Hematopoietic multipotent progenitor cell treated with erythropoietin and hydrocortisone succinate and interleukin-3 and kit ligand, for 15 days (in vitro differentiated cells): ENCODE data around the gene RASSF10.
"Not testable (repeated sequence)": the region's sequence is repeated elsewhere in the genome, so short reads cannot be mapped to it uniquely, and the experiment has no call there.

Experiments
- DNase-seq: peaks from one replicate; pipeline ENCODE4 v3.0.0-alpha.2; 2015; ENCODE audit warnings: low spot score

Gene RASSF10

DNA sequence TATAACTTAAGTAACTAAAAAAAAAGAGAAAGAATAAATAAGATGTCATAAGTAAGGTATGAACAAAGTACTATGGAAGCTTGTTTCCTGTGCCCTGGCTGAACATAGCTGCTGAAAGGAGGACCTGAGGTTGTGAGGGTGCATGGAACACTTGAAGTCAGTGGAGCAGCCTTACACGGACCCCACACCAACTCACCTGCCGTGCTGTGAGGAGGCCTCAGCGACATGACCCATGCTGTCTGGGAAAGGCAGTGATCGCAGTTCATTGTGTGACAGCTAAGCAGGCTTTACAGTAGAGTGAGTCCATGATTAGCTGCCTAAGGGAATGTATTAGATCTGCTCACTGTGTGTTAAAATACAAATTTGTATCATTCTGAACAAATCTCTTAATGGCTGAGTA, 17.6 kb downstream of the RASSF10 start:
- DNase-seq: no peak

DNA sequence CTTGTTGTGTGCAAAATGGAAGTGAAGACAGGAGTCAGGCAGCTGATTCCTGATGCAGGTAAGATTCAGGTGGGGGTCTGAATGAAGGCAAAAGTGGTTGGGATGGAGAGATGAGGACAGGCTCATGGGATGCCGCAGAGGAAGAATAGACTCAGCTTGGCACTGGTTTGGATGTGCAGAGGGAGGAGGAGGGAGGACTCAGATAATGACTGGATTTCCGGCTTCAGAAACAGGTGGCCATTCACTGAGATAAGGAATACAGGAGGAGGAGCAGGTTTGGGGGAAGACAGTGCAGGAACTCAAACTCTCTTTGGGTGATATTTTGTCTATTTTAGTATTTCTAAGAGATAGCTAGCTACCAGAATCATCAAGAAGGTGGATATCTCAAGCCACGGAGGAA, 19.2 kb downstream of the RASSF10 start:
- no peak for DNase-seq

DNA sequence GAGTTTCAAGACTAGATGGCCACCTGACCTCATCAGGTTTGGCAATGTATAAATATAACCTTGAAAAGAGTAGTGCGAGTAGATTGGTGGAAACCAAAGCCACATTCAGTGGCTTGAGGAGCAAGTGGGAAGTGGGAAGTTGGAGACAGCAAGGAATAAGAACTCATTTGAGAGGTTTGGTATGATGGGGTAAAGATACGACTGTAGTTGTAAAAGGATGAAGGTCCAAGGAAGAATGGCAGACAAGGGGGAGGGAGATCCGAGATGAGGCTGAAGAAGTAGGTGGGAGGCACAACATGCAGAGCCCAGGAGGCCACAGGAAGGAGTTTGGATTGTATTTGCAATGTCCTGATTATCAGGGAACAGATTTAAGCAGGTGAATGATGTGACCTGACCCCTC, 20.8 kb downstream of the RASSF10 start:
- no peak for DNase-seq

DNA sequence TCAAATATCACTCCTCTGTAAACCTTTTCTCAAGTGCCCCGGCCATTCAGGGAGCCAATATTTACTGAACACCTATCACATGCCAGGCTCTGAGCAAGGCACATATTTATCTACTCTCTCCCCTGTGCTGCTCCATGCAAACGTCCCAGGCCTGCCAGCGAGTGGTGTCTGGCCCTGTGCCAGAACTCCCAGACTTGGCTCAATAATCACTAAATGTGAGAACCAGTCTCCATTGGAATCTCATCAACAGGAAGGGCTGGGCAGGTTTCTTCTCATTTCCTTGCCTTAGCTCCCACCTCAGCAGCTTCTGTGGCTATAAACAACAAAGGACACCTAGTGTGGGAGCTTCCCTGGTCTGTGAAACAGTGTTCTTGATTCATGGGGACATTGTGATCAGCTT, 21.7 kb downstream of the RASSF10 start:
- DNase-seq: no peak

DNA sequence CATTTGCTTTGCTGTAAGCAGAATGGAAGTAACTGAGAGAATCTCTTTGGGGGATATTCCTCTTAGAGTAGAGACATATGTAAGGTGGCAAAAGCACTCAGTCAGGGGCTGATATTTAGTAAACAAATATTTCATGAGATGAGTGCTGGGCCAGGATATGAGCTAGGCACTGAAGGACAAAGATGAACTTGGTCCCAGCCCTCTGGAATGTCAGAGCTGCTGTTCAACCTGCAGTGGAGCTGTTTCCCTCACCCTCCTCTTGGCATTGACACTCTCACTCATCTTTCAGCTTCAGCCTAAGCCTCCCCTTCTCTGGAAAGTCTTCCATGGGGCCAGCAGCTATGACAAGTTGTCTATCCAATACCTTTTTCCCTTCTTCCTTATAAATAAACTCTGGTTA, 22.2 kb downstream of the RASSF10 start:
- DNase-seq: no peak

DNA sequence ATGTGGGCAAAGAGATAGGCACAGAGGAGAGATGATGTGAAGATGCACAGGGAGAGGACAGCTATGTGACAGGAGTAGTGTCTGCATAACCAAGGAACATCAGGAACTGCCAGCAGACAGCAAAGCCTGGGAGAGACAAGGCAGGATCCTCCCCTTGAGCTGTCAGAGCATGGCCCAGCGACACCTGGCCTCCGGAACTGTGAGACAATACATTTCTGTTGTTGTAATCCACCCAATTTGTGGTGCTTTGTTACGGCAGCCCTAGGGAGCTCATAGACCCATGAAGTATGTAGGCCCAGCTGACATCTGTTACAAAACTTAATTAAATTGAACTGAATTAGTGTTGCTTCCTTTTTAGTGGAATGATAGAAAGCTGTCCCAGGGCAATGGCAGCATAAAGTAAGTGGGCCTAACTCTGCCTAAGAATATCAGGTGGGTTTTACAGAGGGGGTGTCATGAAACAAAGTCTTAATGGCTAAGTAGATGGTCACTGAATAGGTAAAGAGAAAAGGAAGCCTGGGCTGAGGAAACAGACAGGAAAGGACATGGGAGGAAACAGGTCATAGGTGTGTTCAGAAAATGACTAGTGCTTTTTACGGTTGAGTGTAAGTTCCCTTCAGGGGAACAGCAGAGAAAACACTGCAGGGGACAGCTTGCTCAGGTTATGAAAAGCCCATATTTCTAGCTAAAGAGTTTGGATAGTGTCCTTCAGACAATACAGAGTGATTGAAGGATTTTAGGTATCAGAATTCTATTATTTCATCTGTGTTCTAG, 24.8 kb downstream of the RASSF10 start:
- no peak for DNase-seq

DNA sequence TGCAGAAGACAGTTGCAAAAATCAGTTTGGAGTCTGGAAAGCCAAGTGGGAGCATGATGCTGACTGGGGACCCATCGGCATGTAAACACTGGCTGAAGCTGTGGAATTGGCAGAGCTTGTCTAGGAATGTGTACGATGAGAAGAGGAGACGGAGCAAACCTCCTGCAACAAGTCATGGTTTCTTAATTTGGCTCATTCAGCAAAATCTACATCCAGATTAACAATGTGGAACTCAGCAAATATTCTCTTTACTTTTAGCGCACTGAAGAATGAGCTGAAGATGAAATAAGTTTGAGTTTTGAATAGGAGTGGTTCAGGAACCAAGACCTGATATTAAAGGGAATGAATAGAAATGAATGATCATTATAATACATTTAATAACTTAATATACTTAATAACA, 26.6 kb downstream of the RASSF10 start:
- DNase-seq: no peak

DNA sequence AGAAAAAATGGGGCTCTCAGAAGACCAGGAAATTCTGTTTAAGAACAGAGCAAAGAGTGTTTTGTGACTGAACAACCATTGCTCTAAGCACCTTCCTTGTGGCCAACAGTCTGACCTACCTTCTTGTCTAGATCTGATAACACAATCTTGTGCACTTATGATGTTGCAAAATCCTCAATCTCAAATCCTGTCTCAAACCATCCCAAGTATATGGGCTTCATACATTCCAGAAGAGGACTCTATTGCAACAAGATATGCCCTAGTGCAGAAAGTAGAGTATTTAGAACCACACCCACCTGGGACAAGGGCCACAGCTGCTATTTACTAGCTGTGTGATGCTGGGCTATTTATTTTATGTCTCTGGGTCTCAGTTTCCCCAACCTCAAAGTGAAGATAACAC, 27.1 kb downstream of the RASSF10 start:
- no peak for DNase-seq

DNA sequence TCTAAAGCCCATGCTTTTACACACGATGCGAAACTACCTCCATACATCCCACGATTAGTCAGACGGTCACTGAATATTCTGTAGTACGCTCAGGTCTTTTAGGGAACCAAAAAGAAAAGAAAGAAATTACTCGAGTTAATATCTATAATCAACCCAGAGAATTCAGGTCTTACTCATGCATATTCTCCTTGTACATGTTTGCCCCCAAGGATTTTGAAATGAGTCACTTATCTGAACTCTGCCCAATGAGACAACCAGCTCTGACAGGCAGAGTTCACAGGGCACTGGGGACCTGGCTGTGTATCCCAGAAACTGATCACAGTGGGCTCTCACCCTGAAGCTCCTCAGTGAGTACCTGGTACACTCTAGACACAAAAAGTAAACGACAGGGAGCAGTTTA, 29.2 kb downstream of the RASSF10 start:
- no peak for DNase-seq

DNA sequence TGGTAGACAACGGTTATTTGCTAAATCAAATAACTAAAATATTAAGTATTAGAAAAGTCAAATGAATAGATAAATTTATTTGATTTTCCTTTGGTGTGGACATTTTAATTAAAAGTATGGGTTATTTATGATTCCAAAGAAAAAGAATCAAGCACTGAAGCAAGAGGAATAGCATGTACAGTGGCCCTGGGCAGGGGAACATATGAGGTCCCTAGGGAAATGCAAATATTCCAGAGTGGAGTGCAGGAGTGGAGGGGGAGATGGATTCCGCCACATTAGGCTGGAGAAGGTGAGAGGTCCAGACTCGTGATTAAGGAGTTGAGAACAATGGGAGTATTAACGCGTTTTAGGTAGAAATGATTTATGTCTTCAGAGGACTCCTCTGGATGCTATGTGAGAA, 30.0 kb downstream of the RASSF10 start:
- no peak for DNase-seq

DNA sequence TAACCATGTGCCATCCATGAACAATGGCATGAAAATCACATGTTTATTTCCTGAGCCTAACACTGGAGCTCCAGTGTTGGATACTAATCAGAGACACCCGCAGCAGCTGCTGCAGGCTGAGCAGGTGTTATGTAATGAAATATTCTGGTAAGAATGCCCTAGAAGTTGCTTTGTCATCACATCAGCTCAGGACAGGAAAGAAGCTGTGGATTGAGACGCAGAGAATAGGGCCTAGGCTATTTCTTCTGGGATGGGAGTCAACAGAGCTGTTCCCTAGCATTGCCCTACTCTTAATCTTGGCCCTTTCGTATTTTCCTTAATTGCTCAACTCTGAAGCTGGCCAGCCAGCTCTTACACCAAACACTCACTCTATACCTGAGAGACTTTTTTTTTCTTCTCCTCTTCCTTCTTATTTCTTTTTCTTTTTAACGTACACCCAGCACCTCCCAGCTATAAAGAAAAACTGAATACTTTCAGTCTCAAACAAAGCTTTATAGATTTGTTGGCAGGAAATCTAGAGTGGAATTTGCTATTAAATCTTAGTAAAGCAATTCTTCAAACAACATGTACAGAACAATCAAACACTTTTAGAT, 31.9 kb downstream of the RASSF10 start:
- DNase-seq: no peak

DNA sequence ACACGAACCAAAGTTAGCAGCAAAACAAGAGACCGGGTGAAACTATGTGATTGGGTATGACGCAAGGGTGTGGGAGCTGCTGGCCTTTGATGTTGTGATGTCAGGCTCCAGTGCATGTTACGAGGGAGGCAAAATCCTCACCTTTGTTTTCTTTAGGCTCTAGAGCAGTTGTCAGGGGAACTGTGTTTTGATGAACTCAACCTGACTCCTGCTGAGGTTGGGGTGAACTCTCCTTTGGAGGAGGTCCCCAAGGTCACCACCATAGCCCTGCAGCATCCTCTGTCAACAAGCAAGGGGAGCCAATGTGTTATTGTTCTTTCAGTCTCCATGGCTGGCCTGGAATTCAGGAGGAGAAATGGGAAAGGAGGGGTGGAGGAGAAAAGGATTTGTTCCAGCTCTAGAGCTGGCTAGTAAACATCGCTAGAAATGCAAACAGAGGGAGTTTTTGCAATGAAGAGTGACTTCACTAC, 33.8 kb downstream of the RASSF10 start:
- DNase-seq: no peak

DNA sequence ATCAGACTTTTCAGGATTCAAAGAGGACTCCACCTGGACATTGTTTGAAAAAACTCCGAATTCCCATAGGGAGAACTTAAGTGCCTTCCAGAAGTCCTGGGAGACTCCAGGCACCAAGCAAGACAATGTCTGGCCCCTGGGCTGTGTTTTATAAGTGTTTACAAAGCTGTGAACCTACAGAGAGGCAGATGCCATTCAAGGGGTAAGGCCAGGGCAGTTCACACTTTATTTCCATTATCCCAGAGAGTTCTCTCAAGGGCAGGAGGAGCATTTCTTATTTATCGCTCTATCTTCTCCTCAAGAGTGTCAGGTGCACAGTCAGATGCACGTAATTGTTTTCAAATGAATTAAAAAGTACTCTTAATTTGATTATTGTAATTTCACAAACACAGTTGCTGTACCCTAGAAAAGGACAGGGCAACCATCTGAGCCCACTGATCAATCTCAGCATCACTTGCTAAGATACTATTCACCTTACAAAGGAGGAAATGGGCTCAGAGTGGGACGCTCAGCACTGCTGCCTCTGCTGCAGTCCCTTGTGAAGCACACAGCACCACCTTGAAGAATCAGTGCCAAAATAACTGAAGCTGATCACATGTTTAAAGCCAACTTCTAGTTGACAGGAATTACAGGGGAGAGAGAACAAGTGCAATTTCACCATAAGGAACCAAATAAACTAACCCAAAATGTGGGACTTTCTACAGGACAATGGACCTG, 35.0 kb downstream of the RASSF10 start:
- no peak for DNase-seq

DNA sequence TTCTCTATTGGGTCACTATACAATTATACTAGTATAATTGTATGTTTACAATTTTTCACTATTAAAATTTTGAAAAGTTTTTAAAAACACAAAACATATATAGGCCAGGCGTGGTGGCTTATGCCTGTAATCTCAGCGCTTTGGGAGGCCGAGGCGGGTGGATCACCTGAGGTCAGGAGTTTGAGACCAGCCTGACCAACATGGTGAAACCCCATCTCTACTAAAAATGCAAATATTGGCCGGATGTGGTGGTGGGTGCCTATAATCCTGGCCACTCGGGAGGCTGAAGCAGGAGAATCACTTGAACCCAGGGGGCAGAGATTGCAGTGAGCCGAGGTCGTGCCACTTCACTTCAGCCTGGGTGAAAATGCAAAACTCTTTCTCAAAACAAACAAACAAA, 36.0 kb downstream of the RASSF10 start:
- DNase-seq: not testable (repeated sequence)

DNA sequence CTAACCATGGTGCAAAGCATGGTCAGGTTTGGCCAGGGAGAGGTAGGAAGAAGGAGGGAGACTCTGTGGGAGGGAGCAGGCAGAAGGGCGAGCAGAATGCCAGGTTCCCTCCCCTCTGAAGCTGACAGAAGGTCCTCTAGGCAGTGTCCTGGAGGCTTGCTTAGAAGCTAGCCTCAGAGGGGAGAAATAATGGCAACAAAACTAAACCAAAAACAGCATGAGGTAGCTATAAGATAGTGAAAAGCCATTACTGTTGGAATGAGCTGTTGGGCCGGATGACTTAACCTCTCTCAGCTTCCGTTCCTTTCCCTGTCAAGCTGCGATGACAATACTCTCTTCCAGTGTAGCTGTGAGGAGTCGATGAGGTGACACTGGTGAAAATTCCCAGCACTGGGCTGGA, 36.6 kb downstream of the RASSF10 start:
- DNase-seq: no peak

DNA sequence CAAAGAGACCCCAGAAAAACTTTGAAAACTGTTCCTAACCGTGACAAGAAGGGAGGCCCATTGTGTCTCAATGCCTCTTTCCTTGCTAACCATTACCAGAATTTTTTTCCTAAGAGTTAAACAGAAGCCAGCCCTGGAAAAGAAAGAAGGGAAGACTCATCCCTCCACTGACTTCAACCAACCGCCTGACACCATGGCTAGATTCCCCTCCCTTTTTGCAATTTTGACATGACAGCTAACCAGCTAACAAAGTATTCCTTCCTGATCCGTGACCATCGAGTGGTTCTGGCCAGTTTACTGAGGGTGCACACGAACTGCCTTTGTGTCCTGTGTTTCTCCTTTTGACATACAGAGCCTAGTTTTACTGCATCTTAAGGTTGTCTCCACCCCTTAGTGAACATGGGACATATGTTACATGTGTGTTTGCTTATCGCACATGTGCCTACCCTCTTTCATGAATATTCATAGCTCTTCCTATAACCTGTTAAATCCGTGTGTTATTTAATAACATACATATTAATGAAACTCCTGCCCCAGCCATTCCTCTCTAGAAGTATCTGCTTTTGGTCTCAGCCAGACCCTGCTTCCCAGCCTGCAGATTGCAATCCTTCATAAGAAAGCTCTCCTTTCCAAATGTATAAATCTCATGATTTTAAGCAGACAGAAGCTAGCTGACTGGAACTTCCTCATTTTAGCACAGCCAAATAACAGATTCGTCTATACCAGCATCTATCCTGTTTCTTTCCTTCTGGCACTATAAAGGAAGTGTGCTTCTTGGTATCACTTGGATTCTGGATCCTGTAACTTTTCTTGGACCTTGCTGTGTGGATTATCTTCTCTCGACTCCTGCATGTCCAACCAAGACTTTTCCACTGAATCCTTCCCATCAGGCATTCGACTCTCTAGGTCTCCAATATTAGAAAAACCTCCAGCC, 37.8 kb downstream of the RASSF10 start:
- DNase-seq: no peak

DNA sequence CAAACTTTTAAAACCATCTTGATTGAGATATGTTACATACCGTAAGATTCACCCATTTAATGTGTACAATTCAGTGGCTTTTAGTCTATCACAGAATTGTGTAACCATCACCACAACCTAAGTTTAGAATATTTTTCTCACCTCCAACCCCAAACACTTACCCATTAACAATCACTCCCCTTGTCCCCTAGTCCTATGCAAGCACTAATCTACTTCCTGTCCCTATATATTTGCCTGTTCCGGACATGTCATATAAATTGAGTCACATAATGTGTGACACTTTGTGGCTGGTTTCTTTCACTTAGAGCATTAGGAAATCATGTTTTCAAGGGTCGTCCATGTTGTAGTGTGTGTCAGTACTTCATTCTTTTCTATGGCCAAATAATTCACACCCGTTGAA, 38.8 kb downstream of the RASSF10 start:
- DNase-seq: no peak

DNA sequence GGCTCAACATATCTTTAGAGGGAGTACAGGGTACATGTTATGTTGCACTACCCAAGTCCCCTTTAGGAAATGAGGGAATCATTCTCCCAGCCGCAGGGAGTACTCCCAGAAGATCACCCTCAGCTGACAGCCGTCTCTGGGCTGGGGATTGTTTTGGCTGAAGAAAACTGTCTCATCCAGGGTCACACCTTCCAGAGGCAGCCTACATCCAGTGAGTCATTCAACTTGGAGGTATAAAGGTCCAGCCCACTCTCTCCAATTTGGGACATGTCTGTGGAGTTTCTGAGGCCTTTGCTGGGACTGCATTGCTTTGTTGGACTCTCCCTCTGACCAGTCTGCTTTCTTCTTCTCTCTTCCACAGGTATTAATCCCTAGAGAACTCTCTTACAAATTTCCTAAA, 42.1 kb downstream of the RASSF10 start:
- no peak for DNase-seq

DNA sequence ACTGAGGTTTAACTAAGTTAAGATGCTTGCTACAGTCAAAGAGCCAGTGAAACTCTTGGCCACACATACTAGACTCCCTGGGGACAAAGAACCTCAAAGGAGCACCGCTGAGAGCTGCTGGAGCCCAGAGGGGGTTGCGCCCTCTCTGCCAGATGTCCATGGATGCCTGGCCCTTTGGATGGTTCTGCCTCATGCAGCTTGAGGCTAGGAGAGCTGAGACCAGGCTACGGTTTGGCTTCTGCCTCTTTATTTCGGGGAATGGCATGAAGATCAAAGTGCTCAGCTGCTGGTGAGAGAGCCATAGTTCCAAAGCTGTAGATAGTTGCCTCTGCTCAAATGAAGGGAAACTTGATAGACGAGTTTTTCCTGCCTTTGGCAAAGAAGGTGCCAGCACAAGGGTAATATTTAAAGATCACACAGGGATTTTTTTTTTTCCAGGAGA, 43.0 kb downstream of the RASSF10 start:
- DNase-seq: no peak

DNA sequence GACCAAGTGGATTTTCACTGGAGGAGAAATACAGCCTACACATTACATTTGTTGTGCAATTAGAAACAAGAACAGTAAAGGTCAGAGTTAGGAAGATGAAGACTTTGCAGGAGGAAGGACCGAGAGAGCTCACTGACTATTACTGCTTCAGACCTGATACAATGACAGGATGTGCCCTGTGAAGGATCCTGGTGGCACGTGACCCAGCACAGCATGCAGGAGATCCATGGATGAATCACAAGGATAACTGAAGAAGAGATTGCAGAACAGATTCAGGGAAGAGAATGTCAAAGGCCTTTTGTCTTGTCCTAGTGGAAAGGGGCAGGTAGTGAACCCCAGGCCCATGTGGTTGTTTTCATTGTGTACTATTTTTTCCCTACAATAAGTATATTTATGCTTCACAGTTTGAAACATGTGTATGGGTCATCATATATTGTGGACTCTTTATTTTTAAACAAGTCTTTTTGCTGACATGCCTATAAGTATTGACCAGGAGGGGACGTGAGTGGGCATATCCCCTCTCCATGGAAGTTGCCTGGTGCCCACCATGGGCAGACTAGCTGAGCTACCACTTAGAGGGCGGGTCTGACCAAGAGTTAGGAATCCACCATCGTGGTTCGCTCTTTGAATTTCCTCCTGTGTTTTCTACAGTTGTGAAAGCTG, 44.3 kb downstream of the RASSF10 start:
- no peak for DNase-seq

DNA sequence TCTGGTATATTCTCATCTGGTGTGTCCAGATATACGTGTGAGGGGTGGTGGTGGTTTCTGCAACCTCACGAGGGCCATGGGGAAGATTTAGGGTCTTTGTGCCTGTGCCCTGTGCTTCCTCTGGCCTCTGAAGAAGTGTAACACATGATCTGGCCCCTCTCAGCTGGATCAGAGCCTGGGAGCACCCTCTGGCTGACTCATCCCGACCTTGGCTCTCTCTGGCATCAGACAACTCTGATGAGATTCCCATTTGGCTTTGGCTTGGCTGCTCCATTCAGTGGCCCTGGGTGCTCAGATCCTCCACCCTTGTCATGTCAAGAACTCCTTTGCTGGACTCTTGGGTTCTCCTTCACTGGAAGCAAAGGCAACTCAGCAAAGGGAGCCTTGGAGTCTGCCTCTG, 45.2 kb downstream of the RASSF10 start:
- no peak for DNase-seq

DNA sequence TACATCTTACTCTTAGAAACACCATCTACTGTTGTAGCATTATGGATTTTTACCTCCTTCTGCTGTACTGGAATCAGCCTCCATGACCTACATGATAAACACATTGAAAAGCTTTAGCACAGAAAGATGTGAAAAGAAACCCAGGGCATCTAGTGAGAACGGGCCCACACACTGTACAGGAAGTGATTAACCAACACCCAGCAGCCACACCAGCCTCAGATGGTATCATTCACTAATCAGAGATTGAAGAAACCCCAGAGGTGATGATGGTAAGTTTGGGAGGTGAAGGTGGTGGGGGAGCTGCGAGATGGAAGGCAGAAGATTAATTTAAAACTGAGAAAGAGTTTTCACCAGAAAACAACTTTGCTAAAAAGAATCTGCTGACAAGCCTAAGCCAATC, 46.1 kb downstream of the RASSF10 start:
- no peak for DNase-seq
